Measurements from ENCODE around the gene PPIL3.
"Not testable (repeated sequence)": the region's sequence is repeated elsewhere in the genome, so short reads cannot be mapped to it uniquely, and the experiment has no call there.

Gene PPIL3

GRCh38 chr2:200888704-200889625 lies at the start of gene PPIL3, which contains the start of gene NIF3L1:
PPIL3 (minus strand) TSS chr2:200889077; CDS start chr2:200887615, 1,462 bp downstream.
NIF3L1 (plus strand) TSS chr2:200889371; CDS start chr2:200891944, 2,573 bp downstream.
- peak; percentile 97 to 99 (median 99) for DNase-seq

DNA sequence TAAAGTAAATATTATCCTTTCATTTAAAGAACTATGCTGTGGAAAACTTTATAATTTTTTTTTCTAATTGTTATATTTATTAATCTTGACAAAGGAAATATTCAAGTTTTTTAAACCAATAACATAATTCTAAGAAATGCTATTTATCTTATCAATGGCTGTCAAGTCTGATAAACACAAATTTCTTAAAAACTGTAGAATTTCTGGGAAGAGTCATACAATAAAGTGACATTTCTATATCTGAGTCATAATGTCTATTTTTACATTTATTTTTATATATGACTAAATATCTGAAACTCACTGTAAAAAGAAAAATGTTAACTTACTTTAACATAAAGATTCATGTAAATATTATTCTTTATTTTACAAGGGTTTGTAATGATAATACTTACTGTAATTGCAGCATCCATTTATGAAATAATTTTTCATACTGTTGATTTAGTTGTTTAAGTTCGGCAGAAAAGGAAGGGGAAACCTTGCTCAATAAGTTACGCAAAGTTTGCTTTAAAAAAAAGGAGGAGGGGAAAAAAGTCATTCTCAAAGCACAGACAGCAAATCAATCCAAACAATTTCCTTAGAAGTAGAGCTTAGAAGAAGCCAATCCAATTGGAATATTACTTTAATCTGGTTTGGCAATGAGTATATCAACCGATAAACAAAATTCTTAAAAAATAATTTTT lies 42.2 kb upstream of the PPIL3 start:
- peak; percentile 24 to 68 (median 66) for DNase-seq

DNA sequence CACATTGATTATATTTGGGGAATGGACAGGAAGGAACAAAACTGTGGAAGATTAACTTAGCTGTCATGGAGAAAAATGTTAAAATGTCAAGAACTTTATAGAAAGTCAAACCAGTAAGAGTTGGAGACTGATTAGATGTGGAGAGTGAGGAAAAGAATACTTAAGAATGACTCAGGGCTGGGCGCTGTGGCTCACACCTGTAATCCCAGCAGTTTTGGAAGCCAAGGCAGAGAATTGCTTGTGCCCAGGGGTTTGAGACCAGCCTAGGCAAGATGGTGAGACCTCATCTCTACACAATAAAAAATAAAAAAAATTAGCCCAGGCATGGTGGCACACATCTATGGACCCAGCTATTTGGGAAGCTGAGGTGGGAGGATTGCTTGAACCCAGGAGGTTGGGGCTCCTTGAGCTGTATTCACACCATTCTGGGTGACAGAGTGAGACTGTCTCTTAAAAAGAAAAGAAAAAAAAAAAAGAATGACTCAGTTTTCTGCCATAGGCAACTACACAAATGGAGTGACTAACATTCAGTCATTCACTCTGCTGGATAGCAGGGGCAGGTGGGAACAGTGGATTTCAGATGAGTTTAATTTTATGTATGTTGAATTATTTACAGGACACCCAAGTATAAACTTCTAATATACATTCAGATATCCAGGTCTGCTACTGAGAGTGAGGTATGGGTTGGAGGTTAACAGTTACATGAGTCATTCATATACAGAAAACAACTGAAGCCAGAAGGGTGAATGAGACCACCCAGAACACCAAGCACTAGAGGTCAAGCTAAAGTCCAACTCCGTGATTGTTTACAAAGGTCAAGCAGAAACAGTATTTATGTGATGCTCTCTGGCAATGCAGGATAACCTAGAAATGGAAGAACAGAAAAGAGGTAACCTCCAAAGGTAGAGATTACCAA lies 40.7 kb upstream of the PPIL3 start:
- DNase-seq, result peak in 2 of 3 donors; percentile 10 to 31

DNA sequence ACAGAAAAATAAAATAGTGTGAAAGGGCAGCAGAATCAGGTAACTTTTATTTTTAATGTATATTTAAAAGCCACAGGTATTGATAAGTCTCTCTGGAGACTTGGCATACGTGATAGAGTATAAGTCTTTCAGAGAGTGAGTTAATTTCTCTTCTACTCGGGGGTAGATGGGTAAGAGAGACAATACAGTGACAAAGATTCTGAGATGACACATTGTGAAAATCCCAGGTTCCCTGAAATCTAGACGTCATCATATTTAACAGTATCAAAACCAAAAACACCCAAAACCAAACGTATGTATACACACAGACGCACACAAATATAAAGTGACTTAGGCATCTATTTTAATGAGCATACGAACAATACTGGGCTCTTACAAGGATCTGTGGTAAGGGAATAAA lies 33.6 kb upstream of the PPIL3 start:
- no peak for DNase-seq

DNA sequence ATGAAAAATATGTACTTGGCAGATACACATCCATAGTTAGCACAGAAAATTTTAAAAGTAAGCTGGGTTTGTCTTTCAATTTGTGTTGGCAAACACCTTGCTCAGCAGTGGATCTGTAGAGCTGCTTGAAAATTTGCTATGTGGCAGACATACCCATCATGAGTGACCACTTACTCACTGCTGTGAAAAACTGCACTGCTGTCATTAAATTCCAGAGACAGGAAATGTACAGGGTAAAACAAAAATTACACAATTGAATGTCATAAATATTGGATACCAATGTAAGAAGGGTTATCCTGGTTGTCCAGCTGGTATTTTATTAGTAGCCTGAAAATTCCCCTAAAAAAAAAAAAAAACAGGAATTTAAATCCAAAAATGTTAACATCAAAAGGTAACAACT lies 24.8 kb upstream of the PPIL3 start:
- DNase-seq, result peak in 2 of 3 donors; percentile 18 to 23

- no peak for DNase-seq
Measured at GRCh38 chr2:200909958-200910357, 21.1 kb upstream of the PPIL3 start.

GRCh38 chr2:200905618-200906296 lies 16.9 kb upstream of the PPIL3 start:
- peak; percentile 76 to 81 (median 77) for DNase-seq

- DNase-seq, result peak; percentile 88 to 90 (median 89)
Measured at GRCh38 chr2:200901459-200902072, 12.7 kb upstream of the PPIL3 start.

GRCh38 chr2:200899482-200899881 lies 10.6 kb upstream of the PPIL3 start:
- DNase-seq, result no peak

- not testable (repeated sequence) for DNase-seq
Measured at GRCh38 chr2:200881715-200882249, 7.1 kb downstream of the PPIL3 start.

DNA sequence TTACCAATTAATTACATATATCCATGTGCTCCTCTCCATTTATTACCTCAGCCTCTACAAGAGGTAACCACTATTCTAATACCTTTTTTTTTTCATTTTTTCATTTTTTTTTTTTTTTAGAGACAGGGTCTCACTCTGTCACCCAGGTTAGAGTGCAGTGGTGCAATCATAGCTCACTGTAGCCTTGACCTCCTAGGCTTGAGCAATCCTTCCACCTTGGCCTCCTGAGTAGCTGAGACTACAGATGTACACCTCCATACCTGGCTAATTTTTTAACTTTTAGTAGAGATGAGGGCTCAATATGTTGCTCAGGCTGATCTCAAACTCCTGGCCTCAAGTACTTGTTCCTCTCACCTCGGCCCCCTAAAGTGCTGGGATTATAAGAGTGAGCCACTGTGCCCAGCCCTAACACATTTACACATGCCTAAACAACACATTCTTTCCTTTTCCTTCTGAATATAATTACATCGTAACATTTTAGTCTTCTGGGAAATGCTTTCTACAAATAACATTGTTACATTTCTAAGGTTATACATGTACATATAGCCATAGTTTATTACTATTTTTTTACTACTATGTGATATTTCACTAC lies 10.5 kb downstream of the PPIL3 start:
- no peak for DNase-seq

DNA sequence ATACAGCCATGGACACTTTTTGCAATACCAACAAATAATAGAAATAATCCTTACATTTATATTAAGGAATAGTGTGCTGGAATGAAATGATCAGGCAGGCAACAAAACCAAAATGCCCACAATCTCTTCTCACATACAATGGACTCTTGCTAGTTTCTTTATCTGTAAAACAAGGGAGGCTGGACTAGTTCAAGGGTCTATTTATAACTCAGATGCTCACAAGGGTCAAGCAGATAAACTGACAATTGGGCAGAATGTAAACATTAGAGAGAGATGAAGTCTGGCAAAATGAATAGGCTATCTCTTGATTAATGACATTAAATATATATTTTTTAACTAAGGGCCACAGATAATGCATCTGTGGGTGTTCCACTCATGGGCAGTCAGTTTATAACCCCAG lies 11.4 kb downstream of the PPIL3 start:
- no peak for DNase-seq

GRCh38 chr2:200873560-200873959 lies 15.3 kb downstream of the PPIL3 start:
- DNase-seq, result peak; percentile 31 to 36 (median 31)

- DNase-seq, result no peak
Measured at GRCh38 chr2:200871151-200871550, 17.7 kb downstream of the PPIL3 start.

DNA sequence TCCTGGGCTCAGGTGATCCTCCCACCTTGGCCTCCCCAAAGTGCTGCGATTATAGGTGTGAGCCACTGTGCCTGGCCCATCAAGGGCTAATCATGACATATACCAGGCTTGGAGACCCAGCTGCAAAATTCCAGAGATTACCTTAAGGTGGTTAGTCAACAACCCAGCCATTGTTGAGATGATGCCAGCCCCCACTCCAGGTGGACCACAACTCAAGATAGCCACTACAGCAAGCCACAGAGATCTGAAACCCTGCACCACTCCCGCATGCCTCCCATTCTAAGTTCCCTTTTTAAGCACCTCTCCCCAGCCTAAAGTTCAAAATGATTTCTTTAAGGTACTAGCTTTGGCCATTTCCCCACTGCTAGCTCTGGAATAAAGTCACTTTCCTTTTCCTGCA lies 19.9 kb downstream of the PPIL3 start:
- no peak for DNase-seq

DNA sequence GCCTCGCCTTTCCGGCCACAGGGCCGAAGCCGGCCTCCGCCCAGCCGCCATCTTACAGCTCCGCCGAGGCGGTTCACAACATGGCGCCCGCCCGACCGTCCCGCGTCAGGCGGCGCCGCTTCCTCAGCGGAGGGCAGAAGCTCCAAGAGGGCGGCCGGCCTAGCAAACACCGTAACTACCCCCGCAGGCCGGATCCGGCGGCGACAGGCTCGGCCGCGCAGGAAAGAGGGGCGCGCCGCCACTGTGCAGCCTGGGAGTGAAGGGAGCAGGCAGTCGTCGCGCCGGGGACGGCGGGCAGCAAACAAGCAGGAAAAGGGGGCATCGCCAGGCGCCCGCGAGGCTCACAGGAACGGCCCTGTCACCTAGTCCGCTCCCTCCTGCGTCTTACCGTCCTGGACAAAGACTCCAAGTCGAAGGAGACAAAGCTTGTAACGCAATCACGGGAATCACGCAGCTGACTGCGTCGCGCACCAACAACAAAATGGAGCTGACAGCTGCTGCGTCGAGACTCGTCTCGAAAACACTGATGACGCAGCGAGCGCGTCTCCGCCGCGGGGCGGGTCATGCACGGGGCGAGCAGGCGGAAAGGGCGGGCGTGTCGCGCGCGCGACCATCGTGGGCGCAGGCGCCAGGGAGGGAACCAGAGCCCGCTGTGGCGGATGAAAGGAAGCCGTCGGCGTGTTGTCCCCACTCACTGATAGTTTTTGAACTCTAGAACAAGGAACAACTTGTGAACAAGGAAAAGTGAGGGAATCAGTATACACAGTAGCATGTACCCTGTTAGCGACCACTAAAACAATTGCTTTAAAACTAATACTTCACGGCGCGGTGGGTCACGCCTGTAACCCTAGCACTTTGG lies 24.5 kb downstream of the PPIL3 start, which contains the start of gene CLK1:
Gene CLK1 (minus strand): TSS at position 483 of the 859 bp plus-strand sequence. CDS start 2,796 bp downstream, outside the sequence.
- peak; percentile 99 for DNase-seq

DNA sequence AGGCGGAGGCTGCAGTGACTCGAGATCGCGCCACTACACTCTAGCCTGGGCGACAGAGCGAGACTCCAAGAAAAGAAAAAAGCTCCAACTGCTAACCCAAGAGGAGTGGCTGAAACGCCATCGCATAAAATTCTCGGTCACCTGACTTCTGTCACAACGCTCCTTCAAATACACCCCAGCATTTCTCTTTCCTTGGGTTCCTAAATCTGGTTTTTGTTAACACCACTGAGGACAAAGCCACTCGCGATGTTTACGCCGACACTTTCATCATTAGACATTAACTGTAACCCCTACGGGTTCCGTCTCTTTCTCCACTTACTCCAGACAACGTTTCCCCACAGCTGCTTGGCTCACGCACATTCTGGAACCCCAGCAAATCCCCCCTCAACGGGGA lies 25.1 kb downstream of the PPIL3 start:
- DNase-seq, result no peak

GRCh38 chr2:200862532-200863000 lies 26.3 kb downstream of the PPIL3 start:
- peak; percentile 64 to 85 (median 69) for DNase-seq

DNA sequence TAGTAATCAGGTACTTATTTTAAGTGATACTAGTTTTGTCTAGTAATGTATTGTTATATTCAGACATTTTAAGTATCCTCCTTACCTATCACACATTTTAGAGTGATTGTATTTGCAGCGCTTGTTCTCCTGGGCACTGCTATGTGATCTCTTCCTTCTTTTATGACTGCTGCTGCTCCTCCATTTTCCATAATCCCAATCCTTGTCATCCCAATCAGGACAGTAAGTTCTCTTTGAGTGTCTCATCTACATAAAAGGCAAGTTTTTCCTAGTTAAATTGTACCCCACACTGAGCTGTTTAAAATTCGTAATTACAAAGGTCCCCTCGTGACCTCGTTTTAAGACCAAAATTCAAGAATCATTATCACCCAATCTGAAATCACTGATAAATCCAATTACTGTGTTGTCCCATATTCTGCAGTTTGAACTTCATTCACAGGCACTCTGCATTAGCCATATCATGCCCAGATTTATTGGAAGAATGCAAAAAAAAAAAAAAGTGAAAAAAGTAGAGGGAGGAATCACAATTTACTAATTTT lies 27.2 kb downstream of the PPIL3 start:
- DNase-seq, result no peak
